Karpas-422 (cell line): ENCODE data around the gene SLC16A2. TPM values are rescaled to one million over a fixed set of nuclear protein-coding genes. Genes with fewer than 3 reads are reported as not detected.
"Not testable (repeated sequence)": the region's sequence is repeated elsewhere in the genome, so short reads cannot be mapped to it uniquely, and the experiment has no call there.

ENCODE experiments used
- DNase-seq: peaks from one replicate; pipeline ENCODE4 v3.0.0-alpha.2; 2015
- H2AFZ ChIP-seq: fragments of 200-600 bp; sonication (generic); 2 replicates; pipeline ENCODE4 v1.6.1; 2014; ENCODE audit warnings: antibody characterized with exemption, low read length, mixed read lengths
- H3K27ac ChIP-seq: fragments of 200-600 bp; sonication (generic); 2 replicates; pipeline ENCODE4 v1.5.1; 2014; ENCODE audit warnings: mild to moderate bottlenecking, low read length, moderate library complexity
- H3K27me3 ChIP-seq: fragments of 200-600 bp; sonication (generic); 2 replicates; pipeline ENCODE4 v1.6.1; 2014; ENCODE audit warnings: low read length, mixed read lengths
- H3K36me3 ChIP-seq: fragments of 200-600 bp; sonication (generic); 2 replicates; pipeline ENCODE4 v1.6.1; 2014; ENCODE audit warnings: low read length, mixed read lengths; ENCODE audit not compliant: insufficient read depth
- H3K4me1 ChIP-seq: fragments of 200-600 bp; sonication (generic); 2 replicates; pipeline ENCODE4 v1.6.1; 2014; ENCODE audit warnings: mild to moderate bottlenecking, low read length, mixed read lengths
- H3K4me2 ChIP-seq: fragments of 200-600 bp; sonication (generic); 2 replicates; pipeline ENCODE4 v1.6.1; 2014; ENCODE audit warnings: low read length, low read depth, mild to moderate bottlenecking; ENCODE audit not compliant: poor library complexity, severe bottlenecking
- H3K4me3 ChIP-seq: fragments of 200-600 bp; sonication (generic); 2 replicates; pipeline ENCODE4 v1.5.1; 2014; ENCODE audit warnings: mild to moderate bottlenecking, antibody characterized with exemption, low read length, mixed read lengths
- H3K79me2 ChIP-seq: fragments of 200-600 bp; sonication (generic); 2 replicates; pipeline ENCODE4 v1.6.1; 2014; ENCODE audit warnings: mild to moderate bottlenecking, low read length, mixed read lengths
- H3K9ac ChIP-seq: fragments of 200-600 bp; sonication (generic); 2 replicates; pipeline ENCODE4 v1.6.0; 2014; ENCODE audit warnings: low read length
- H3K9me2 ChIP-seq: fragments of 200-600 bp; sonication (generic), shearing (Covaris generic); replicated peaks from 2 replicates; pipeline ENCODE4 v1.6.0; 2014; ENCODE audit warnings: mild to moderate bottlenecking, low read length, moderate library complexity; ENCODE audit not compliant: insufficient read depth
- H3K9me3 ChIP-seq: fragments of 300-700, 200-600 bp; sonication (generic); 2 replicates; pipeline ENCODE4 v1.6.1; 2014; ENCODE audit warnings: low read length, mixed read lengths
- H4K20me1 ChIP-seq: fragments of 200-600 bp; sonication (generic); 2 replicates; pipeline ENCODE4 v1.6.1; 2014; ENCODE audit warnings: mild to moderate bottlenecking, antibody characterized with exemption, low read length, low read depth; ENCODE audit not compliant: insufficient read depth
- total RNA-seq: library from RNA; depleted of rRNA; stranded (reverse); fragments of >200 nt; shearing (Covaris generic); gene quantifications from 2 replicates; pipeline ENCODE4 v1.2.3, GENCODE V29; 2014; ENCODE audit warnings: low replicate concordance

SLC16A2 gene
- total RNA-seq, 1 experiment from 2014 or later = not detected

DNA sequence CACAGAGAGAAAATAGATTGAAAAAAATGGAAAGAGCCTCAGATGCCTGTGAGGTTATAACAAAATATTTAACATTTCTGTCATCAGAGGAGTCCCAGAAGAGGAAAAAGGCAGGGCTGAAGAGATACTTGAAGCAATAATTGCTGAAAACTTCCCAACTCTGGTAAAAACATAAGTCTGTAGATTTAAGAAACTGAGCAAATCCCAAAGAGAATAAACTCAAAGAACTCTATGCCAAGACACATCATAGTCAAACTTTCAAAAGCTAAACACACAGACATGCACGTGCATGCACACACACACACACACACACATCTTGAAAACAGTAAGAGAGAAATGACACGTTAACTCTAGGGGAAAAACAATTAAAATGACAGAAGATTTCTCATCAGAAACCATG lies 94.1 kb downstream of the SLC16A2 start:
- Histone ChIP-seq H2AFZ (no peak overlapping the region), H3K9me2 (no peaks in the 10 kb centered on the region), H3K9ac (no peak overlapping the region)

DNA sequence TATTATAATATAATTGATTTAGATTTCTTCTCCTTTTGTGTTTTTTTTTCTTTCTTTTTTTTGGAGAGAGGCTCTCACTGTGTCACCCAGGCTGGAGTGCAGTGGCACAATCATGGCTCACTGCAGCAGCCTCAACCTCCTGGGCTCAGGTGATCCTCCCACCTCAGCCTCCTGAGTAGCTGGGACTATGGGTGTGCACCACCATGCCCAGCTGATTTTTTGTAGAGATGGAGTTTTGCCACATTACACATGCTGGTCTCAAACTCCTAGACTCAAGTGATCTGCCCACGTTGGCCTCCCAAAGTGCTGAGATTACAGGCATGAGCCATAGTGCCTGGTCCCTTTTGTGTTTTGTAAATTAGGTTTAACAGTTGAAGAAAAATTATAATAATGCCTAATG lies 94.7 kb downstream of the SLC16A2 start:
- H3K9me3 ChIP-seq, H3K9me2 ChIP-seq: not testable (repeated sequence)

More for the DNA sequence above, 94.1 kb downstream of the SLC16A2 start:
- H3K9me3 ChIP-seq = no peaks in the 10 kb centered on the region
- H3K36me3 ChIP-seq = no peaks in the 10 kb centered on the region
- no peaks in the 10 kb centered on the region for H3K27me3 ChIP-seq
- H3K27ac ChIP-seq = no peak overlapping the region
- no peaks in the 10 kb centered on the region for H3K79me2 ChIP-seq
- no peaks in the 10 kb centered on the region for H4K20me1 ChIP-seq
- no peak overlapping the region for H3K4me3 ChIP-seq
- H3K4me1 ChIP-seq = no peaks in the 10 kb centered on the region
- no peak for DNase-seq
- no peak overlapping the region for H3K4me2 ChIP-seq

DNA sequence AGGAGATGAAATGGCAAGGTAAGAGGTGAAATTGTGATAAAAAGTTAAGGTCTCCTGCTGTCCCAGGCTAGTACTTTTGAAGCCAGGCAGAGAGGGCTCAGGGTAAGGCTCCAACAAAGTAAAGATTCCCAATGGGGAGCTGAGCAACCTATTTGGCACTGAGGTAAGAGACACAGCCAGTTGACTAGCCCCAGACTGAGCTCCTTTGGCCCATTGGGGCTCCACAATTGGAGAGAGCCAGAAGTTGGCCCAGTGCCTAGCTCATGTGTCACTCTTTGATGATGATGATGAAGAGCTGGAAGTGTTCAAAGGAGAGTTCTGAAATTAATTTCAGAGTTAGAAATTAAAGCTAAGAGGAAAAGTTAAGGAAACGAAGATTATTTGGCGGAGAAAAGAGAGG lies 98.6 kb downstream of the SLC16A2 start:
- DNase-seq = no peak

More for the DNA sequence above, 94.7 kb downstream of the SLC16A2 start:
- H3K36me3 ChIP-seq, H3K4me1 ChIP-seq, H3K79me2 ChIP-seq, H3K9ac ChIP-seq, H2AFZ ChIP-seq, H3K27me3 ChIP-seq, DNase-seq, H4K20me1 ChIP-seq, H3K4me2 ChIP-seq, H3K27ac ChIP-seq, H3K4me3 ChIP-seq: not testable (repeated sequence)

DNA sequence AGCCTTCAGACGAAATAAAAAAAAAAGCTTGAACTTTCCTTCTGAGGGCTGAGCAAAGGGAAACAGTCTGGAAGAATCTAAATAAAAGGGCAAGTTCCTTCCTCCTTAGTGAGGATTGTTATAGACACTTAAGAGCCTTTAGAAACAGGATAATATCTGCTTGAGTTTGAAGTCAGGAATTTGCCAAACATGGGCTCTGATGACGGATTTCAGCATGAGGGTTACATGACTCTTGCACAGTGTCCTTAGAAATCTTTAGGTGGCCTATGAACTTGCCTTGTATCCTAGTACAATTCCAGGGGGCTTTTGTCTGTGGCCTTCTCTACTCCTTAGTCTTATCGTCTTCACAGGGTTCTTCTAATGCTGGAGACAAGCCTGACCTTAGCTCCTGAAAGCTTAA lies 99.0 kb downstream of the SLC16A2 start:
- no peak for DNase-seq
- no peaks in the 10 kb centered on the region for H3K9me3 ChIP-seq
- H3K79me2 ChIP-seq = no peaks in the 10 kb centered on the region
- H3K9ac ChIP-seq = no peak overlapping the region
- no peak overlapping the region for H3K4me2 ChIP-seq
- H2AFZ ChIP-seq = no peak overlapping the region
- no peak overlapping the region for H3K27ac ChIP-seq
- no peaks in the 10 kb centered on the region for H3K36me3 ChIP-seq
- no peaks in the 10 kb centered on the region for H3K4me1 ChIP-seq
- H3K4me3 ChIP-seq = no peak overlapping the region
- no peaks in the 10 kb centered on the region for H3K9me2 ChIP-seq
- no peaks in the 10 kb centered on the region for H4K20me1 ChIP-seq
- no peaks in the 10 kb centered on the region for H3K27me3 ChIP-seq

More for the DNA sequence above, 98.6 kb downstream of the SLC16A2 start:
- Histone ChIP-seq H3K9me3 (no peaks in the 10 kb centered on the region), H3K4me2 (no peak overlapping the region), H3K9ac (no peak overlapping the region), H3K27ac (no peak overlapping the region), H3K9me2 (no peaks in the 10 kb centered on the region), H2AFZ (no peak overlapping the region), H3K4me1 (no peaks in the 10 kb centered on the region), H3K4me3 (no peak overlapping the region), H3K27me3 (no peaks in the 10 kb centered on the region), H3K36me3 (no peaks in the 10 kb centered on the region), H4K20me1 (no peaks in the 10 kb centered on the region), H3K79me2 (no peaks in the 10 kb centered on the region)

DNA sequence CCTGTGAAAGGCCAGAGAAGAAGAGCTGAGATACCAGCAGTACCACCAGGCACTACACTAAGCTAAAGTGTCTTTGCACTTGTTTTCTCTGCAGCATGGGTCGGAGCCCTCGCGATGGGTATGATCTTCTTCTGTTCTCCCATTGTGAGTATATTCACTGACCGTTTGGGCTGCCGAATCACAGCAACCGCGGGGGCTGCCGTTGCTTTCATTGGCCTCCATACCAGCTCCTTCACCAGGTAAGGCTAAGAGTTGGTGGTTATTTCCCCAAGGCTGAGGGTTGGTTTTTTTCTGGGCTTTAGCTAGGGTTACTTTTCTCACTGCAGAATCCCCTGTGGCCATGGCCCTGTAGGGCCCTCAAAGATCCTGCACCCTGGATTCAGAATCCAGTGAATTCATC lies 99.6 kb downstream of the SLC16A2 start:
- Histone ChIP-seq H3K4me1 (no peaks in the 10 kb centered on the region), H3K4me3 (no peak overlapping the region), H3K9me3 (no peaks in the 10 kb centered on the region), H3K79me2 (no peaks in the 10 kb centered on the region), H3K9me2 (no peaks in the 10 kb centered on the region), H2AFZ (no peak overlapping the region), H4K20me1 (no peaks in the 10 kb centered on the region), H3K4me2 (no peak overlapping the region), H3K27ac (no peak overlapping the region), H3K36me3 (no peaks in the 10 kb centered on the region), H3K27me3 (no peaks in the 10 kb centered on the region), H3K9ac (no peak overlapping the region)
- DNase-seq = no peak

DNA sequence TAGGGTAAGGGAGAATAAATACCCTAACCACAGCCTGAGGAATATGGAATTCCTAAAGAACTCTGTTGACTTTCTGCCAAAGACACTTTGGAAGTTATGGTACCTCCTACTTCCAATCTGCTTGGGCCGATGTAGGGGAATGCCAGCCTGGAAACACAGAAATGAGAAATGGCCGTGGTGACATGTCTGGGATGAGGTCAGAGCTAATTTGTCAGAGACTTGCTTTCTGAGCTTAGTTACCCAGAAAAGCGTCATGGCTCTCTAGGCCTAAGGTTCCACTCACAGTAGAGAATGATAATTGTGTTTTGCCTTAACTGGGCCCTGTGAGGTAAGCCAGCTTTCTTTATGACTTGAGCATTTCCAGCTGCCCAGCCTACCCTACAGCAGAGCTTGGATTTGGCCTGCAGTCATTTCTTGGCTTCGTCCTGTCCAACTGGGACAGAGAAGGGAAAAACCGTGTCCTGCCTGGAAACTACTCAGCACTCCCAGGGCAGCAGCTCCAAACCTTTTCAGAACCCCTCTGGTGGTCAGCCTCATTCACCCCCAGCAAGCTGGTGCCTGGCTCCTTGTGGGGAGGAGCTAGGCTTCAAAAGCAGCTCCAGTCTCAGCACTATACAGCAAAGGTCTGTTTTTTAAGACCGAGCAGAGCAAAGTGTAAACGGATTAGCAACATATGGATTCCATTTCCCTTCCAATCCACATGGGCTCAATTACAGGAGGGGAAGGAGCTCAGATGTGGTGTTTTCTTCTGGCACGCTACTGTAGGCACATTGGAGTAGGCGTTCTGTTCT lies 100.9 kb downstream of the SLC16A2 start:
- Histone ChIP-seq H4K20me1 (no peaks in the 10 kb centered on the region), H3K9me2 (no peaks in the 10 kb centered on the region), H3K79me2 (no peaks in the 10 kb centered on the region), H3K4me3 (no peak overlapping the region), H3K4me2 (no peak overlapping the region), H2AFZ (no peak overlapping the region), H3K36me3 (no peaks in the 10 kb centered on the region), H3K4me1 (no peaks in the 10 kb centered on the region), H3K9ac (no peak overlapping the region), H3K9me3 (no peaks in the 10 kb centered on the region), H3K27ac (no peak overlapping the region), H3K27me3 (no peaks in the 10 kb centered on the region)
- DNase-seq = no peak

DNA sequence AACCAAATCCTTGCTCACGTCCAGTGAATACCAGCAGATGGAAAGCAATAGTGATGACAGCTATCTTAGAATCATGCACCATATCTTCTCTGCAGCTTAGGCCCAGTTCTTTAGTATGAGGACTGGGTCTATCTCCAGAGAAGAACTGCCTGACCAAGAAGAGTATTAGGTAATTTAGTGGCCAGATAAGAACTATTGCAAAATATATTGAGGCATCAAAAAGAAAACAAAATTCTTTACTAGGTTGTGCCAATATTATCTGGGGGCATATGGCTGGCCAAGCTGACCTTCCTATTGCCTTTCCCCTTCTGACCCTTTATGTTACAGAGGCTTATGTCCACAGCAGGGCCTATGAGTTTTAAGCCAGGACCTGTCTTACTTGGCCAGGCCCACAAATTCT lies 101.9 kb downstream of the SLC16A2 start:
- Histone ChIP-seq H3K36me3 (no peaks in the 10 kb centered on the region), H3K4me3 (no peak overlapping the region), H3K4me2 (no peak overlapping the region), H4K20me1 (no peaks in the 10 kb centered on the region), H3K79me2 (no peaks in the 10 kb centered on the region), H3K27ac (no peak overlapping the region), H3K27me3 (no peaks in the 10 kb centered on the region), H3K4me1 (no peaks in the 10 kb centered on the region), H3K9me2 (no peaks in the 10 kb centered on the region), H2AFZ (no peak overlapping the region), H3K9ac (no peak overlapping the region), H3K9me3 (no peaks in the 10 kb centered on the region)
- no peak for DNase-seq

DNA sequence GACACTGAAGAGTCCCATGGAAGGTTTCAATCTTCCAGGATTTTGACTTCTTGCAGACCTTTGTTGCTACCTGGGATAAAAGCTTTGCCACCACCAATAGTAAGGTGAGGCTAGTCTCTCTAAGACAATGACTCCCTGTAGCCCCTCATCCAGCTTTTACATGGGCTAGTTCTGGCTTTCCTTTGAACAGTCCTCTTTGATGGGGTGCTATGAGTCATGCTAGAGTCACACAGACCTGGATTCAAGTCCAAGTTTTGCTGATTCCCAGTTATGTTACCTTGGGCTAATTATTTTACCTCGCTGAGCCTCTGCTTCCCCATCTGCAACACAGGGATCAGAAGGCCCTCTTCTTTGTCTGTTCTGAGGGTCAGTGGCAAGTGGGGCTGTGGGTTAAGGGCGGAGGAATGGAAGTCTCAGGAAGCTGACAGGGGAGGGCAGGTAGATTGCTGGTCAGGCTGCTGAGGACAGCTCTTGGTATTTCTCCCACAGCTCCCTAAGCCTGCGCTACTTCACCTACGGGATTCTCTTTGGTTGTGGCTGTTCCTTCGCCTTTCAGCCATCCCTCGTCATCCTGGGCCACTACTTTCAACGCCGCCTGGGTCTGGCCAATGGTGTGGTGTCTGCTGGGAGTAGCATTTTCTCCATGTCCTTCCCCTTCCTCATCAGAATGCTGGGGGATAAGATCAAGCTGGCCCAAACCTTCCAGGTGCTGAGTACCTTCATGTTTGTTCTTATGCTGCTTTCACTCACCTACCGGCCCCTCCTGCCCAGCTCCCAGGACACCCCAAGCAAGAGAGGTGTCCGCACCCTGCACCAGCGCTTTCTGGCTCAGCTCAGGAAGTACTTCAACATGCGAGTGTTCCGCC lies 102.8 kb downstream of the SLC16A2 start:
- Histone ChIP-seq H3K4me2 (no peak overlapping the region), H3K27me3 (no peaks in the 10 kb centered on the region), H3K9ac (no peak overlapping the region), H3K79me2 (no peaks in the 10 kb centered on the region), H3K27ac (no peak overlapping the region), H2AFZ (no peak overlapping the region), H3K4me3 (no peak overlapping the region), H4K20me1 (no peaks in the 10 kb centered on the region), H3K36me3 (no peaks in the 10 kb centered on the region), H3K9me3 (no peaks in the 10 kb centered on the region), H3K9me2 (no peaks in the 10 kb centered on the region), H3K4me1 (no peaks in the 10 kb centered on the region)
- no peak for DNase-seq
